GM21825 (cell line): ENCODE results near the gene ZNF700.
A peak's percentile ranks its signal among the peaks of the same experiment; 100 is the strongest.
"Not testable (repeated sequence)": the region's sequence is repeated elsewhere in the genome, so short reads cannot be mapped to it uniquely, and the experiment has no call there.

ENCODE experiments used
- ATAC-seq: cut with Tn5 transposase; IDR thresholded peaks from one replicate; pipeline ENCODE4 v1.9.1; 2021; ENCODE audit warnings: mild to moderate bottlenecking, moderate library complexity; ENCODE audit not compliant: unreplicated experiment

The ZNF700 gene

GRCh38 chr19:11987405-11988281 lies 62.7 kb downstream of the ZNF700 start:
- ATAC-seq = peak; percentile 69

GRCh38 chr19:11989112-11989456 lies 64.2 kb downstream of the ZNF700 start:
- no peak for ATAC-seq

DNA sequence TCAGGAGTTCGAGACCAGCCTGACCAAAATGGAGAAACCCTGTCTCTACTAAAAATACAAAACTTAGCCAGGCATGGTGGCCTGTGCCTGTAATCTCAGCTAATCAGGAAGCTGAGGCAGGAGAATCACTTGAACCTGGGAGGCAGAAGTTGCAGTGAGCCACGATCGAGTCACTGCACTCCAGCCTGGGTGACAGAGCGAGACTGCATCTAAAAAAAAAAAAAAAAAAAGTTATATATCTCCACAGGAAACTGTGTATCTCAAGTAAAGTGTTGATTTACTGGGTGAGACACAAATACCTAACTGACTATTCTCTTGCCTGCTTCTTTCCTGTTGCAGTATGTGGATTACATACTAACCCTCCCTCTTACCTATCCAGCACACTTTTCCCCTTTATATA lies 67.0 kb downstream of the ZNF700 start:
- ATAC-seq = not testable (repeated sequence)

DNA sequence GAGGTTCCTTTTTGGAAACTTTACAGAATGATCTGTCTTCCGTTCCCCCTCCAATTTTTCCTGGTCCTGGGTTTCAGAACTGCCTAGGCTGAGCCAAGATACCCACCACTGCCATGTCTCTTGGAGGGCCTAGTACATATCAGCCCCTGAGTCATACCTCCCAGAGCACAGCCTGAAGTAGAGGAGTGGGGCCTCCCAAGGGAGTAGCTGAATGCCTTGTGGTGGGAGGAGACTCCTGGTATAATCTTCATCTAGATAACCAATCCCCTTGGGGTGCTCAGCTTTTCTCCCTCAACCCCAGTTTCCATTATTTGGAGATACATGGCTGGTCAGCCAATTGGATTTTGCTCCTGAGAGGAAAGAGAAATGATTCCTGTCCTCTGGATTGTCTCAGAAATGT lies 70.3 kb downstream of the ZNF700 start:
- ATAC-seq = no peak
